OCI-LY3 (cell line): ENCODE results near the gene TLN1.

Experiments
- CTCF ChIP-seq: fragments of 200-600, 300-600 bp; sonication (generic); IDR thresholded peaks from 2 replicates; pipeline ENCODE4 v1.5.1; 2014; ENCODE audit warnings: antibody characterized with exemption, low read length, low read depth
- EZH2phosphoT487 ChIP-seq: fragments of 200-600 bp; shearing (Covaris generic); IDR thresholded peaks from 2 replicates; pipeline ENCODE4 v1.6.1; 2018; ENCODE audit warnings: antibody characterized with exemption, mixed run types, low read depth

DNA sequence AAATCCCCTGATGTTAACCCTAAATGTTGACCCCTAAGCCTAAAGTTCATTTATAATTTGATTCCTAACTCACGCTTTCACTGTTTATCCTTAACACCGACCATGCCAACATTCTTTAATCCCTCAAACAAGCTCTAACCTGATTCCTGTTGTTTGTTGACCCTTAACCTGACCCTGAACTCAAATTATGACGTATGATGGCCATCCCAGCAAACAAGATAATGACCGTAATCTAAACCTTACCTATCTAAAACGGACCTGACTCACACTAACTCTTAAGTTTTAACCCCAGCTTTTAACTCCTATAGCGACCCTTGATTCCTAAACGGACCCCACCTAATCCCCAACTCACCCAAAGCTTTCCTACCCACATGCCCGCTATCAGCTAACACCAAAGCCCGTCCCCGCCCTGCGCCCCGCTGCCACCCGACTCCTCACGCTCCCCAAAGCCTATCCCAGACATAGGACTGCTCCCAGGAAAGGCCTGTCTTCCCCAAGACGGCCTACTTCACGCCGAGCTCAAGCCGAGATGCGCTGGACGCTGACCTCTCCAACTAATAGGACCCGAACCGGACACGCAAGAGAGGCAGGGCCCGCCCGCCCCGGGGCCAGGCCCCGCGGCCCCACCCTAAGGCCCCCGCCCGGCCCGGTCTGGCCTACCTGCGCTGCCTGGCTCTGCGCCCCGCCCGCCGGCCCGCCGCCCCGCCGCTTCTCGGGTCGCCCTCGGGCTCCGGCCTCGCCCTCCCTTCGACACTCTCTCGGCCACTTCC, 395 bp downstream of the TLN1 start:
- no peak for TF ChIP-seq EZH2phosphoT487
- no peak for TF ChIP-seq CTCF
